ENCODE data around the gene SMOC1. TPM values are rescaled to one million over a fixed set of nuclear protein-coding genes. Genes with fewer than 3 reads are reported as not detected.

Gene SMOC1
- polyA plus RNA-seq (2013, experiment 1 of 2; ENCODE audit: insufficient read length) = 0.08 TPM
- polyA plus RNA-seq (2013, experiment 2 of 2; ENCODE audit: insufficient read length) = 0.08 TPM

GRCh38 chr14:69879175-69880043 lies at the start of gene SMOC1:
TSS of gene SMOC1 (plus strand) at chr14:69879416. CDS start at chr14:69879679, 263 bp downstream.
- no peak for DNase-seq

DNA sequence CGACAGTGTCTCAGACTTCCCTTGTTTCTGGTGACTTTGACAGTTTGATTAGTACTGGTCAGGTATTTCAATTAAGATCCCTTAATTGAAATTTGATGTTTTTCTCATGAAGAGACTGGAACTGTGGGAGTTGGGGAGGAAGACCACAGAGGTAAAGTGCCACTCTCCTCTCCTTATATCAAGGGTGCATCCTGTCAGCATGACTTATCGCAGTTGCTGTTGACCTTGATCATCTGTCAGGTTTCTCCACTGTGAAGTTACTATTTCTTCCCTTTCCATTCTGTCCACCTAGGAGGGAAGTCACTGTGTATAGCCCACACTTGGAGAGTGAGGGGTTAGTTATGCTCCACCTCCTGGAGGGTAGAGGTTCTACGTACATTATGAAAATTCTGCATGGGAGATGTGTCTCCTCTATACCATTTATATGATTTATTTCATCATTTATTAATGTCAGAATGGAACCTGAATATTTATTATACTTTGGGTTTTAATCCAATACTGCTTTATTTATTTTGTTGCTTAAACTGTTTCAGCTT lies 40.3 kb upstream of the SMOC1 start:
- no peak for DNase-seq

GRCh38 chr14:69839661-69840060 lies 39.6 kb upstream of the SMOC1 start:
- DNase-seq = no peak

- DNase-seq = no peak
These were observed 37.6 kb upstream of the SMOC1 start for GRCh38 chr14:69841656-69842055.

DNA sequence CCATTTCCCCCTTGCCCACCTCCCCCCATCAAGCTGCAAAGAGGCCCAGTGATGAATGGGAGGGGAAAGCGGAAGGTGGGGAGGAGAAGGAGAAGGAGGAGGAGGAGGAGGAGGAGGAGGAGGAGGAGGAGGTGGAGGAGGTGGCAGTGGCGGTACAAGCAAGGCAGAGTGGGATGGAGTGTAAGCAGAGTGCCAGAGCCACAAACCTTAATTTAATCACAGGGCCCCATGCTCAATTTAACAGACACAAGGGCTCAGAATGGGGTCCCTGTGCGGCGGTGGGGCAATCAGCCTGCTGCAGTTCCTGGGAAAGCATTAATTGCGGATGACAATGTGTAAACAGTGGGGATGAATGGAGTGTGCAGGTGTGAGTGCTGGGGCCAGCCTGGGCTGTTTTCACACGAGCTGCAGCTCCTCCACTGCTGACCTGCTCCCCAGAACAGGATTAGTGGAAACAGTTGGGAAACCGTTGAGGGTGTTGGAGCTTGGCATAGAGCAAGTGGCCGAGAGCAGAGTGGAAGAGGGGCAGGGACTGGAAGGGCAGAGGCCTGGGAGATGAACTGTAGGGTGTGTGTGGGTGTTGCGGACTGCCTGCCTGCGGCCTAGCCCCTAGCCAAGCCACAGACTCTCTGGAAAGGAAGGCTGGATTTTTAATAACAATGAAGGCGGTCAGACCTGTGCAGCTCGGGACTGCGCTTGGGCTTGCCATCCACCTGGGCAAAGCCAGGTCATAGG lies 36.4 kb upstream of the SMOC1 start:
- DNase-seq = no peak

GRCh38 chr14:69844171-69844570 lies 35.0 kb upstream of the SMOC1 start:
- DNase-seq = no peak

GRCh38 chr14:69845050-69845581 lies 34.1 kb upstream of the SMOC1 start:
- no peak for DNase-seq

- no peak for DNase-seq
These were observed 33.4 kb upstream of the SMOC1 start for GRCh38 chr14:69845787-69846186.

GRCh38 chr14:69848156-69848555 lies 31.1 kb upstream of the SMOC1 start:
- DNase-seq = no peak

DNA sequence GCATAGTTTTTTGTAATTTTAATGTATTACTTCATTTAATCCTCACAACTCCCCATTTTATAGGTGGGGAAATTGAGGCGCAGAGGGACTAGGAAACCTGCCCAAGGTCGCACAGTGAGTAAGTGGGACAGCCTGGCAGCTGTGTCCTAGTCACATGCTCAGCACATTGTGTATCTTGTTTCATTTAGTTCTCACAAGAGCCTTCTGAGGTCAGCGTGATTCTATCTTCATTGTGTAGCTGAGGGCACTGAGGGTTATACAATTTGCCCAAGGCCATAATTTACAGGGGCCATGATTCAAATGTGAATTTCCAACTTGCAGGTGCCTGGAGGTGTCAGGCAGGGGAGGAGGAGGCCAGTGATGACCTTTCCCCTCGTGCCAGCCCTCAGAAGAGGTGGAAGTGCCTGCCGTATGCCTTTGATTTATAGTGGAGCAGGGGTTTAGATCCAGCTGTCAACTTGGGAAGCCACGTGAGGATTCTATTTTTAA lies 30.3 kb upstream of the SMOC1 start:
- DNase-seq = no peak

GRCh38 chr14:69850086-69850735 lies 29.0 kb upstream of the SMOC1 start:
- no peak for DNase-seq

DNA sequence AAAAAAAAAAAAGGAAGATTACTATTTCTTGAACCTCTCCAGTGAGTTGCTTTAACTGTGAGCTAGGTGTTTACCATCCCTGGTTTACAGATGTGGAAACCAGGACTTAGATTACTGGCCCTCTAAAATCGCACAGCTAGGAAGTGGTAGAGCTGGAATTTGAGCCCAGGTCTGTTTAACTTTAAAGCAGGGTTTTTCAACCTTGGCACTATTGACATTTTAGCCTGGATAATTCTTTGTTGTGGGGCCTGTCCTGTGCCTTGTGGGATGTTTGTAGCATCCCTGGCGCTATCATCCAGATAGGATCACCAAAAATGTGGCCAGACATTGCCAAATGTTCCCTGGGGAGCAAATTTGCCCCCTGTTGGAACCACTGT lies 28.5 kb upstream of the SMOC1 start:
- no peak for DNase-seq

DNA sequence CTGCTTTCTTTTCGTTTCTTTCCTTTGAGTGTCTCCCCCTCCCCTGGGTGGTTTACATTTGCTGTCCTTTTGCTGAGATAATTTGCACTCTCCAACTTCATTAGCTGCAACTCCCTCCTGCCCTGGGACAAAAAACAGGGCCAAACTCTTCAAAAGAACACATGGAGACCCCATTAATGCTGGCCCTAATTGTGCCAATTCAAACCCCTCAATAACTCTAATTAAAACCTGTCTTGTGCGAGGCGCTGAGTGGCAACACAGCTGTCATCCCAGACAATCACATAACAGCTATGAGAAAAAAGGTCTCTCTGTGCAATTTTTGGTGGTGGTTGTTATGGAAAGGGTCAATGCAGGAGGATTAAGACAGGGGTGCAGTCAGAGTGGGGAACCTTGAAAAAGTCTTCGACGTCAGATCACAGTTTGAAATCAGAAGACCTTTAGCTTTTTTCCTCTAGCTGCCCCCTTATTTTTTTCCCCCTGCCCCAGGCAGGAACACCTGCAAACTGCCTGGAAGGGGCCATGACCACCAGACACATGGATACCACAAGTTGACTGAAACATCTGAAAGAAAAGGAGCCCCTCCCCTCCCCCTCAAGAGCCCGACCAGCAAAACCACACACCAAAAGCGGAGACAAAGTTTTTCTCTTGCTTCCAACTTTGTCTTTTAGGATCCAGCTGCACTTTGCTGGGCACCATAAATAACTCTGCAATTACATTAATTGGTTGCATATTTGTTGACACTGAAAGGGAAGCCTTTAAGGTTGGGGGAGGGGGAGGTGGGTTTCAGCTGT lies 26.5 kb upstream of the SMOC1 start:
- no peak for DNase-seq

DNA sequence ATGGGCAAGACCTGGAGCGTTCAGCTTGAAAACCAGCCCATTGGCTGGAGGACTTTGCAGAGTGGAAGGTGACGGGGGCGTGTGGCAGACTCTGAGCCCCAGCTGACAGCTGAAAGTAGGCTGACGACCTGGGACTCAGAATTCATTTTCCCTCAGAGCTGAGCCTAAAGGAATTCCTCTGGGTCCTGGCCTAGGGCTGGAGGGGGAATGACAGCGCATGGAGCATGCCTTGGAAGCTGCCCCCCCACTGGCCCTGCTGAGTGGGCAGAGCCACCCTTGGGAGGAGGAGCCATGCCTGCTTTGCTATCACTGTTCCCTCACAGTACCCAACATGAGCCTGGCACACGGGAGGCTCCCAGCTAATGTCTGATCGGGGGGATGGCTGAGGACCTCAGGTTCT lies 25.4 kb upstream of the SMOC1 start:
- DNase-seq = no peak

- no peak for DNase-seq
These were observed 24.6 kb upstream of the SMOC1 start for GRCh38 chr14:69854598-69854997.

DNA sequence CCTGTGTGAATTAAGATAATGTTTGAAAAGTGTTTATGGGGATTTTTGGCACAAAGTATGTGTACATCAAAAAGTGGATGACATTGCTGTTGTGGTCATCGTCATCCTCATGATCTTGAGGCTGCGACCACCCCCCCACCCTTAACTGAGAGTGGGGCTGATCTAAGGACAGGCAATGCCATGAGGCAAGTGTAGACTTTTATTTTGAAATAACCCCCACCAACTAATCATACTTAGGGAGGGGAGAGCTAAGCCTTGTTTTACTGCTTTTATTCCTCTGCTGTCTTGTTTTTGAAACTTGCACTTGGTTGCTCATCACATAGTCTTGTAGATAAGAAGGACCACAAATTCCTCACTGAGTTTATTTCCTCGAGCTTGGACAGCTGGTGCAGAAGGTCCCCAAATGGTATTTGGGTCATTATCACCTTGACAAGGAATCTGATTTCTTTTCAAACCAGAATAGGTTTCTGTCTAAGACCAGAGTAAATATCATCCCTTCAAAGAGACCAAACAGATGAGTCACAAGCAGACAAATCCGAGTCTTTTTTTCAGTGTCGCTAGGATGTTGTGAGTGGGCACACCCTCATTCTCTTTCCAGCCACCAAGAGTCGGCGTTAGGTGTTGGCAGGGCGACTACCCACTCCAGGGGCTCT lies 23.9 kb upstream of the SMOC1 start:
- no peak for DNase-seq

DNA sequence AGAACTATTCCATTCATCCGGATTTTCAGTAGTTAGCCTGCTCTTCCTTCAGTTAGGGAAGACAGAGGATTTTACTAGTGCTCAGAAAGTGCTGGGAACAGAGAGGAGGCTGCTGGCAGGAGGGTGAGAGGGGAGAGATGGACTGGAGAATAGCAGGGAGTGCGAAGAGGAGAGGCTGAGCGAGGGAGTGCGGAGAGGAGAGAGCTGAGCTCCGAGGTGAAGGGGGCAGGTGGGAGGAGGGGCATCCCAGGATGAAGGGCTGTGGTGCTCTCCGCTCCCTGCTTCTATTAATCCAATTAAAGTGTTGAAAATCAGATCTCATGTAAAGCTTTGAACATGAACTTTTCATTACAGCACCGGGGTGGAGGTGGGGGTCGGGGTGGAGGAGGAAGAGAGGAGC lies 20.4 kb upstream of the SMOC1 start:
- DNase-seq = no peak

DNA sequence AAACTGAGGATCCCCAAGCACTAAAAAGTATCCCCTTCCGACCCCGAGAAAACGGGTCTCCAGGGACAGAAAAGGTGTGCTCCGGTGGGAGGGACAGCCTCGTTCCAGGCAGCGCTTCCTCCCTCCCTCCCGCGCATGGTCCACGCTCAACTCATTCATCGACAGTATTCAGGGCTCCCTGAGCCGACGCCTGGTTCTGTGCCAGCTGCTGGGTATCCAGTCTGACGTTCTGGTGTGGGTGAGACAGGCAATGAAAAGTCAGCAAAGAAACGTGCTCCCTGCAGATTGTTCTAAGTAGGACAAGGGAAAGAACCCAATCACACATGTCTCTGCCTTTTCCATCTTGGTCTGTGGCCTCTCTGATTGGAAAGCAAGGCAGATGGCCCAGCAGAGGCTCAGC lies 19.6 kb upstream of the SMOC1 start:
- DNase-seq = no peak

- no peak for DNase-seq
These were observed 19.0 kb upstream of the SMOC1 start for GRCh38 chr14:69860221-69860620.

GRCh38 chr14:69861025-69861569 lies 18.1 kb upstream of the SMOC1 start:
- no peak for DNase-seq

DNA sequence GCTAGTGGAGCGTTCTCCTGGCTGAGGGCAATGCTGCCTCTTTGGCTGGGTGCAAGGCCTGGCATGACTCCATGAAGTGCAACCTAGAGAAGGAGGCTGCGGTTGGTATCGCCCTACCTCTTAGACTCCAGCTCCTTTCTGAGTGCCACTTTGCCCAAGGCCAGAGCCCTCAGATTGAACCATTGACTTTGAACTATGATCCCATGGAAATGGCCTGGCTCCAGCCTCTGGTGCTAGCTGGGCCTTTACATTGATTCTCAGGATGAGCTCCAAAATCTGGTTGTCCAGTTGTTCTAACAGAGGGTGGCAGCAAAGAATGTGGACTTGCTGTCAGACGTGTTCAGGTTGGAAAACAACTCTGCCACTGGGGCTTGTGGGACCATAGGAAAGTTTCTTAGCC lies 16.1 kb upstream of the SMOC1 start:
- DNase-seq = no peak
